K562 (cell line): Measurements from ENCODE around the gene MCCD1. TPM values are rescaled to one million over a fixed set of nuclear protein-coding genes. Genes with fewer than 3 reads are reported as not detected.

Experiments
- BRF1 ChIP-seq: IDR thresholded peaks from 3 replicates; pipeline ENCODE4 v1.6.1; 2011; ENCODE audit warnings: borderline replicate concordance, mild to moderate bottlenecking; ENCODE audit not compliant: insufficient read length; ENCODE audit errors: extremely low read depth
- C11orf30 ChIP-seq: fragments of 450-650 bp; IDR thresholded peaks from 2 replicates; pipeline ENCODE4 v1.6.1; 2016; ENCODE audit warnings: low read depth, mild to moderate bottlenecking
- CBX5 ChIP-seq: IDR thresholded peaks from 2 replicates; pipeline ENCODE4 v1.6.1; 2014; ENCODE audit warnings: low read depth, borderline replicate concordance
- GABPB1 ChIP-seq: sonication (generic); formaldehyde crosslinking; IDR thresholded peaks from 2 replicates; pipeline ENCODE4 v1.8.0; 2022; ENCODE audit warnings: mild to moderate bottlenecking, missing genetic modification reagents
- MIER1 ChIP-seq: fragments of 450-650 bp; IDR thresholded peaks from 2 replicates; pipeline ENCODE4 v1.6.1; 2016; ENCODE audit warnings: antibody characterized with exemption, mild to moderate bottlenecking, low read depth
- NELFE ChIP-seq: IDR thresholded peaks from 2 replicates; pipeline ENCODE4 v1.6.1; 2011; ENCODE audit warnings: mild to moderate bottlenecking; ENCODE audit not compliant: insufficient read depth, insufficient read length
- NRF1 ChIP-seq, 2 experiments: fragments of 450-650 bp; IDR thresholded peaks in 1 of 2; conservative IDR thresholded peaks in 1 of 2; 2 replicates each; pipeline ENCODE4 v1.6.1; 2014; ENCODE audit warnings: mild to moderate bottlenecking in 2 of 2
- PYGO2 ChIP-seq: fragments of 450-650 bp; IDR thresholded peaks from 2 replicates; pipeline ENCODE4 v1.6.1; 2016; ENCODE audit warnings: mild to moderate bottlenecking, missing genetic modification characterization, moderate library complexity, missing compliant biosample characterization
- RBM22 ChIP-seq: fragments of 200-400 bp; formaldehyde crosslinking; IDR thresholded peaks from 2 replicates; pipeline ENCODE4 v1.6.1; 2018; ENCODE audit warnings: low read length, low read depth; ENCODE audit not compliant: poor library complexity, severe bottlenecking
- RNF2 ChIP-seq: sonication (generic); IDR thresholded peaks from 2 replicates; pipeline ENCODE4 v1.6.1; 2016
- SMAD3 ChIP-seq: fragments of 450-650 bp; formaldehyde crosslinking; conservative IDR thresholded peaks from 2 replicates; pipeline ENCODE4 v1.4.0; 2020; ENCODE audit warnings: mild to moderate bottlenecking
- ZBTB8A ChIP-seq: fragments of 450-650 bp; IDR thresholded peaks from 2 replicates; pipeline ENCODE4 v1.6.1; 2018; ENCODE audit warnings: mild to moderate bottlenecking, moderate library complexity; ENCODE audit not compliant: partially characterized antibody
- ZNF274 ChIP-seq: IDR thresholded peaks from 2 replicates; pipeline ENCODE4 v1.6.1; 2011; ENCODE audit warnings: low read depth, mild to moderate bottlenecking, low read length, moderate library complexity, borderline replicate concordance
- polyA plus RNA-seq, 8 experiments: library from polyadenylated mRNA; depleted of rRNA in 4 of 8; stranded (reverse) in 5 of 8; unstranded in 3 of 8; fragments of >200 nt; fragmentation: Nextera tagmentation in 2 of 8; fragmentation: Illumina TruSeq in 1 of 8; extraction: Ambion mirVana in 2 of 8; extraction: Trizol in 1 of 8; gene quantifications; 2 replicates each; pipeline versions ENCODE4 v1.2.1 to v1.2.3, GENCODE V29; 2011 to 2014; ENCODE audit warnings: inconsistent platforms in 1 of 8, missing spikeins in 1 of 8
- total RNA-seq, 7 experiments: library from RNA; depleted of rRNA in 6 of 7; stranded (reverse); fragments of >200 nt in 6 of 7; fragmentation: Illumina TruSeq in 2 of 7; extraction: Trizol in 2 of 7; gene quantifications; 2 replicates each; pipeline versions ENCODE4 v1.2.1 to v1.2.3, GENCODE V29; 2011 to 2021; ENCODE audit warnings: low replicate concordance in 1 of 7
- TF ChIP-seq, protein P1 (sequence below): fragments of 450-650 bp; formaldehyde crosslinking; IDR thresholded peaks from 2 replicates; pipeline ENCODE4 v1.4.0; 2020; ENCODE audit warnings: mild to moderate bottlenecking, moderate library complexity
- TF ChIP-seq, protein P2 (sequence below), 2 experiments: fragments of 450-650 bp; IDR thresholded peaks; 2 replicates each; pipeline ENCODE4 v1.6.1; 2016; ENCODE audit warnings: mild to moderate bottlenecking in 2 of 2, borderline replicate concordance in 1 of 2, low read depth in 1 of 2, moderate library complexity in 1 of 2

MCCD1 gene
- total and polyA plus RNA-seq, 9 of the 15 experiments (the other 6 are each of a cell fraction or from before 2014, with no cell fraction given): not detected

DNA sequence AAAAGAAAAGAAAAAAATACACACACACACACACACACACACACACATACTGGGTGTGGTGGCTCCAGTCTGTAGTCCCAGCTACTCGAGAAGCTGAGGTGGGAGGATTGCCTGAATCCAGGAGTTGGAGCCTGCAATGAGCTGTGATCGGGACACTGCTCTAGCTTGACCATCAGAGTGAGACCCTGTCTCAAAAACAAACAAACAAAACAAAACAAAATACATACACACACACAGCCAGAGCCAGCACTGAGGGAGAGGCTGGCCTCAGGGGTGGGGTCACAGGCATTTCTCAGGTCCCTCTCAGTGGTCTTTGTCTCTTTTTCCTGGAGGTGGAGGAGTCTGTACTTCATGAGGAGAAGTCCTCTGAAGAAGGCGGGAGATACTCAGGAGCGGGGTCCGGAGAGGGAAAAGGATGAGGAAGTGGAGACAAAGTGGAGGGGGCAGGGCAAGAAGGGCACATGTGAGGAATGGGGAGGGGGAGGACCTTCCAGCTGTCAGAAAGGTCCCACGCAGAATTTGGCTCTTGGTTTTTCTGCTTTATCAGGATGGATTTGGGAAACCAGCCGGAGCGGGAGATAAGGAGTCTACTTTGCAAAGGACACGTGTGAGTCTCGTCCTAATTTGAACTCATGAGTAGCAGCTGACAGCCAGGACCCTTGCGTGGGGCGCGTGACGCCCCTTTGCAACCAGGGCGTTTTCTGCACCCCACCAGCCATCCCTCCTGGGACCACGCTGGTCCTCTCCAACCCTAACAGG, 38.5 kb upstream of the MCCD1 start (continued):
- TF ChIP-seq SMAD3 (CRISPR knock-in tag) (no peak), NRF1 (conservative IDR thresholded peaks at IDR 0.05 in 1 of 2, IDR thresholded peaks at IDR 0.05 in 1 of 2) (0 out of 4 replicates have a peak, but pooled peaks of 1 of the 2 experiments have one; percentile 25), C11orf30 (no peak), PYGO2 (tag) (no peak), ZNF274 (no peak), MIER1 (no peak), RNF2 (no peak), BRF1 (no peak), ZBTB8A (no peak), NELFE (no peak), CBX5 (no peak), RBM22 (no peak), GABPB1 (CRISPR knock-in tag) (no peak)
- TF ChIP-seq, protein P1, sequence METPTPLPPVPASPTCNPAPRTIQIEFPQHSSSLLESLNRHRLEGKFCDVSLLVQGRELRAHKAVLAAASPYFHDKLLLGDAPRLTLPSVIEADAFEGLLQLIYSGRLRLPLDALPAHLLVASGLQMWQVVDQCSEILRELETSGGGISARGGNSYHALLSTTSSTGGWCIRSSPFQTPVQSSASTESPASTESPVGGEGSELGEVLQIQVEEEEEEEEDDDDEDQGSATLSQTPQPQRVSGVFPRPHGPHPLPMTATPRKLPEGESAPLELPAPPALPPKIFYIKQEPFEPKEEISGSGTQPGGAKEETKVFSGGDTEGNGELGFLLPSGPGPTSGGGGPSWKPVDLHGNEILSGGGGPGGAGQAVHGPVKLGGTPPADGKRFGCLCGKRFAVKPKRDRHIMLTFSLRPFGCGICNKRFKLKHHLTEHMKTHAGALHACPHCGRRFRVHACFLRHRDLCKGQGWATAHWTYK (CRISPR knock-in tag): no peak
- TF ChIP-seq, protein P2, sequence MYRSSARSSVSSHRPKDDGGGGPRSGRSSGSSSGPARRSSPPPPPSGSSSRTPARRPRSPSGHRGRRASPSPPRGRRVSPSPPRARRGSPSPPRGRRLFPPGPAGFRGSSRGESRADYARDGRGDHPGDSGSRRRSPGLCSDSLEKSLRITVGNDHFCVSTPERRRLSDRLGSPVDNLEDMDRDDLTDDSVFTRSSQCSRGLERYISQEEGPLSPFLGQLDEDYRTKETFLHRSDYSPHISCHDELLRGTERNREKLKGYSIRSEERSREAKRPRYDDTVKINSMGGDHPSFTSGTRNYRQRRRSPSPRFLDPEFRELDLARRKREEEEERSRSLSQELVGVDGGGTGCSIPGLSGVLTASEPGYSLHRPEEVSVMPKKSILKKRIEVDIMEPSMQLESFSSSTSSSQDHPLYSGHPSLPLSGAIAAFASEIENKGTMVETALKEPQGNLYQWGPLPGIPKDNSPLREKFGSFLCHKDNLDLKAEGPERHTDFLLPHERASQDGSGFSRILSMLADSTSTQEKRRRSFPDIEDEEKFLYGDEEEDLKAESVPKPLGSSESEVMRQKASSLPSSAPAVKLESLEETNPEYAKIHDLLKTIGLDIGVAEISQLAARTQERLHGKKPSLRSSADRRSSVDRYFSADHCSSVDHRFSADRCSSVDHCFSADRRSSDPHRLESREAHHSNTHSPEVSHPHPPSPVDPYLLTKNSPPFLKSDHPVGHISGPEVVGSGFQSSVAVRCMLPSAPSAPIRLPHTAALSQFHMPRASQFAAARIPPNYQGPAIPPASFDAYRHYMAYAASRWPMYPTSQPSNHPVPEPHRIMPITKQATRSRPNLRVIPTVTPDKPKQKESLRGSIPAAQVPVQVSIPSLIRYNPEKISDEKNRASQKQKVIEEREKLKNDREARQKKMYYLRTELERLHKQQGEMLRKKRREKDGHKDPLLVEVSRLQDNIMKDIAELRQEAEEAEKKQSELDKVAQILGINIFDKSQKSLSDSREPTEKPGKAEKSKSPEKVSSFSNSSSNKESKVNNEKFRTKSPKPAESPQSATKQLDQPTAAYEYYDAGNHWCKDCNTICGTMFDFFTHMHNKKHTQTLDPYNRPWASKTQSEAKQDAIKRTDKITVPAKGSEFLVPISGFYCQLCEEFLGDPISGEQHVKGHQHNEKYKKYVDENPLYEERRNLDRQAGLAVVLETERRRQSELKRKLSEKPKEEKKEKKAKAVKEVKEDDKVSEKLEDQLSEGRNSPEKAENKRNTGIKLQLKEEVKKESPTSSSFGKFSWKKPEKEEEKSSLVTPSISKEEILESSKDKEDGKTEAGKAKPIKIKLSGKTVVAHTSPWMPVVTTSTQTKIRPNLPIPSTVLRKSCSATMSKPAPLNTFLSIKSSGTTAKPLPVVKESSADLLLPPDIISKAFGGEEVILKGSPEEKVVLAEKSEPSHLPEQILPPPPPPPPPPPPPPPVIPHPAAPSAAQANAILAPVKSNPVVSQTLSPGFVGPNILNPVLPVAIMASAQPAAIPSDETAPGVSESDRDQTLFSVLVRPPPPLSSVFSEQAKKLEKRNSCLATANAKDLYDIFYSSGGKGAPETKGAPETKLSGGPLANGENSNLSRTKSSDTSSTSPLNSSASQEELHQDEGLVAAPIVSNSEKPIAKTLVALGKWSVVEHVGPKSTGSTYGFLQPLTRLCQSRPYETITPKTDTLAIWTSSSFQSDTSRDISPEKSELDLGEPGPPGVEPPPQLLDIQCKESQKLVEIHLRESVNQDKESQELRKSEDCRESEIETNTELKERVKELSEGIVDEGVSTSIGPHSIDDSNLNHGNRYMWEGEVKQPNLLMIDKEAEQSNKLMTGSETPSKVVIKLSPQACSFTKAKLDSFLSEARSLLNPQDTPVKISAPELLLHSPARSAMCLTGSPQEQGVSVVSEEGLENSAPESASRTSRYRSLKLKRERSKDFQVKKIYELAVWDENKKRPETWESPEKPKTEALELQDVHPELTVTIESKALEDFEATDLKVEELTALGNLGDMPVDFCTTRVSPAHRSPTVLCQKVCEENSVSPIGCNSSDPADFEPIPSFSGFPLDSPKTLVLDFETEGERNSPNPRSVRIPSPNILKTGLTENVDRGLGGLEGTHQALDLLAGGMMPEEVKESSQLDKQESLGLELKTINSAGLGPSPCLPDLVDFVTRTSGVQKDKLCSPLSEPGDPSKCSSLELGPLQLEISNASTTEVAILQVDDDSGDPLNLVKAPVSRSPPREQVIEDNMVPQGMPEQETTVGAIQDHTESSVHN (IDR thresholded peaks at IDR 0.05; ENCODE audit: borderline replicate concordance in 1 of 2, low read depth in 1 of 2): peak in 1 of 2 experiments; percentile 46; a peak in 1 of 4 replicates
